ENCODE results near the gene EPB41L3. TPM values are rescaled to one million over a fixed set of nuclear protein-coding genes. Genes with fewer than 3 reads are reported as not detected.

The EPB41L3 gene
- total and polyA plus RNA-seq, 10 of the 15 experiments (the other 5 are each of a cell fraction or from before 2014, with no cell fraction given): 0.11 to 0.69 (median 0.23) TPM; not detected in 6

DNA sequence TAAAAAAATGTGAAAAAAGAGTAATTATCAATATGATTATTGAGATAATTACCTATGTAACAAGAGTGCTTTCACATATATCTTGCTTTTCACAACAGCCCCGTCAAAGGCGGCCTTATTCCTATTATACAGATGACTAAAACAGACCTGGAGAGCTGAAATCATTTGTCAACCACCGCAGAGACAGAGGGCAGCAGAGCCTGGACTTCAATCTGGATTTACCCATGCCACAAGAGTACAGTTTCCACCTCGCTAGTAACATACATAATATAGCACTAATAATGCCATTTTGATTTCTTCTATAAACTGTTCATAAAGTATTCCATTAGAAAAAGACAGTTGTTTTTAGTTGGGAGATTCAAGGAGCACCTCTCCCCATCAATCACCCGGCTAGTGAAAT, 121.8 kb downstream of the EPB41L3 start (continued):
- TF ChIP-seq REST (IDR thresholded peaks at IDR 0.05; ENCODE audit: low read depth, low read length) (no peak), PAX5 (IDR thresholded peaks at IDR 0.05; ENCODE audit: borderline replicate concordance, low read depth, low read length) (no peak)
- TF ChIP-seq, protein P1, sequence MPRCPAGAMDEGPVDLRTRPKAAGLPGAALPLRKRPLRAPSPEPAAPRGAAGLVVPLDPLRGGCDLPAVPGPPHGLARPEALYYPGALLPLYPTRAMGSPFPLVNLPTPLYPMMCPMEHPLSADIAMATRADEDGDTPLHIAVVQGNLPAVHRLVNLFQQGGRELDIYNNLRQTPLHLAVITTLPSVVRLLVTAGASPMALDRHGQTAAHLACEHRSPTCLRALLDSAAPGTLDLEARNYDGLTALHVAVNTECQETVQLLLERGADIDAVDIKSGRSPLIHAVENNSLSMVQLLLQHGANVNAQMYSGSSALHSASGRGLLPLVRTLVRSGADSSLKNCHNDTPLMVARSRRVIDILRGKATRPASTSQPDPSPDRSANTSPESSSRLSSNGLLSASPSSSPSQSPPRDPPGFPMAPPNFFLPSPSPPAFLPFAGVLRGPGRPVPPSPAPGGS (IDR thresholded peaks at IDR 0.05; ENCODE audit: borderline replicate concordance, insufficient read depth, low read depth, low read length, poor library complexity, severe bottlenecking): no peak

DNA sequence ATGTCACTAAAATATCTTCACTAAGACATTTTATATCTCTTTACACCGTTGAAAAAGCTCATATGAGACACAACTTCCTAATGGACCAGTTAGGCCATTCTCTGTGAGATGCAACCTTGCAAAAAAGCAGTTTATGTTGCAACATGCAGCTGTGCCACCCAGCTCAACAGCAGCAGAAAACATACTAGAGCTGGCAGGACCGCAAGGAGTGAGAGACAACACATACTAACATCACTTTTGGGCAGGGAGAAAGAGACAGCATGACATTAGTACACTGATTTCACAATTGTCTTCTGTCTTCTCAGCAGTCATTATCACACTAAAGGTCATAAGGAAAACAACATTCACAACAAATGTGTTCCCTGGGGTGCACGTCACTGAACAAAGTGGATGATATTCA, 122.9 kb downstream of the EPB41L3 start:
- no peaks in the 10 kb centered on the region for H4K20me1 ChIP-seq (ENCODE audit: control insufficient read depth, insufficient read depth)
- ChIA-PET SMC1A (ENCODE audit: uncharacterized antibody, unreplicated experiment) (interaction anchor here (0.7 kb wide), 1 partner anchor 1454 kb away, joined by 3 read pairs; no protein-coding TSS in a partner anchor), POLR2A (no interaction called here), RAD21 (ENCODE audit: unreplicated experiment) (no interaction called here), CTCF (interaction anchor here (1.8 kb wide), 1 partner anchor 348 kb away, joined by 4 read pairs; no protein-coding TSS in a partner anchor)
- peaks cover 2% of the 10 kb centered on the region in 2 experiments; a peak in 1 of 4 replicates for H3K27me3 ChIP-seq (replicated peaks in 1 of 2; ENCODE audit: control insufficient read depth in 2 of 2, insufficient read depth in 2 of 2, low read length in 1 of 2)
- no peaks in the 10 kb centered on the region for H3K36me3 ChIP-seq (ENCODE audit: control insufficient read depth in 2 of 2, insufficient read depth in 2 of 2, low read length in 1 of 2)
- no peaks in the 10 kb centered on the region for H3K79me2 ChIP-seq (ENCODE audit: control insufficient read depth, insufficient read depth, low read length)
- intact Hi-C loops (cut with micrococcal nuclease; ENCODE audit: unreplicated experiment): no loop called here
- DNase-seq (ENCODE audit: low read depth, low spot score) (no peak), ATAC-seq (no peak), FAIRE-seq (no peak)
- in situ Hi-C loops (cut with MboI): no loop called here
- H3K4me2 ChIP-seq (ENCODE audit: control insufficient read depth, insufficient read depth): no peak overlapping the region
- no TSS peak for BruUV-seq (replicated peaks)
- H3K27ac ChIP-seq (ENCODE audit: control insufficient read depth, insufficient read depth): no peak overlapping the region
- WGBS (ENCODE audit: insufficient coverage, insufficient replicate concordance, low lambda C conversion rate, missing lambda C conversion rate): 0% methylated on average over 3 of the region's 3 CpGs
- H3K4me1 ChIP-seq (ENCODE audit: control insufficient read depth, insufficient read depth, low read length): no peaks in the 10 kb centered on the region
- H3K4me3 ChIP-seq: no peak overlapping the region
- no peak overlapping the region for H2AFZ ChIP-seq (ENCODE audit: control insufficient read depth, low read depth, low read length)
- no peak overlapping the region for H3K9ac ChIP-seq (ENCODE audit: control insufficient read depth, insufficient read depth, low read length)
- no peaks in the 10 kb centered on the region for H3K9me3 ChIP-seq (replicated peaks; ENCODE audit: control insufficient read depth, insufficient read depth, low read length)
- TF ChIP-seq, protein P2, sequence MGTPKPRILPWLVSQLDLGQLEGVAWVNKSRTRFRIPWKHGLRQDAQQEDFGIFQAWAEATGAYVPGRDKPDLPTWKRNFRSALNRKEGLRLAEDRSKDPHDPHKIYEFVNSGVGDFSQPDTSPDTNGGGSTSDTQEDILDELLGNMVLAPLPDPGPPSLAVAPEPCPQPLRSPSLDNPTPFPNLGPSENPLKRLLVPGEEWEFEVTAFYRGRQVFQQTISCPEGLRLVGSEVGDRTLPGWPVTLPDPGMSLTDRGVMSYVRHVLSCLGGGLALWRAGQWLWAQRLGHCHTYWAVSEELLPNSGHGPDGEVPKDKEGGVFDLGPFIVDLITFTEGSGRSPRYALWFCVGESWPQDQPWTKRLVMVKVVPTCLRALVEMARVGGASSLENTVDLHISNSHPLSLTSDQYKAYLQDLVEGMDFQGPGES (IDR thresholded peaks at IDR 0.05): no peak
- TF ChIP-seq RAD21 (IDR thresholded peaks at IDR 0.05; ENCODE audit: insufficient read depth, low read depth, low read length) (no peak), GATAD2B (conservative IDR thresholded peaks at IDR 0.05; ENCODE audit: low read depth) (no peak), PAX5 (IDR thresholded peaks at IDR 0.05; ENCODE audit: borderline replicate concordance, low read depth, low read length) (no peak), ZBTB40 (IDR thresholded peaks at IDR 0.05; ENCODE audit: borderline replicate concordance) (no peak)
- TF ChIP-seq, protein P3, sequence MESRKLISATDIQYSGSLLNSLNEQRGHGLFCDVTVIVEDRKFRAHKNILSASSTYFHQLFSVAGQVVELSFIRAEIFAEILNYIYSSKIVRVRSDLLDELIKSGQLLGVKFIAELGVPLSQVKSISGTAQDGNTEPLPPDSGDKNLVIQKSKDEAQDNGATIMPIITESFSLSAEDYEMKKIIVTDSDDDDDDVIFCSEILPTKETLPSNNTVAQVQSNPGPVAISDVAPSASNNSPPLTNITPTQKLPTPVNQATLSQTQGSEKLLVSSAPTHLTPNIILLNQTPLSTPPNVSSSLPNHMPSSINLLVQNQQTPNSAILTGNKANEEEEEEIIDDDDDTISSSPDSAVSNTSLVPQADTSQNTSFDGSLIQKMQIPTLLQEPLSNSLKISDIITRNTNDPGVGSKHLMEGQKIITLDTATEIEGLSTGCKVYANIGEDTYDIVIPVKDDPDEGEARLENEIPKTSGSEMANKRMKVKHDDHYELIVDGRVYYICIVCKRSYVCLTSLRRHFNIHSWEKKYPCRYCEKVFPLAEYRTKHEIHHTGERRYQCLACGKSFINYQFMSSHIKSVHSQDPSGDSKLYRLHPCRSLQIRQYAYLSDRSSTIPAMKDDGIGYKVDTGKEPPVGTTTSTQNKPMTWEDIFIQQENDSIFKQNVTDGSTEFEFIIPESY (IDR thresholded peaks at IDR 0.05): no peak

Data from GM12878 (cell line).